Measurements from ENCODE around the gene YPEL1. TPM values are rescaled to one million over a fixed set of nuclear protein-coding genes. Genes with fewer than 3 reads are reported as not detected.
A peak's percentile ranks its signal among the peaks of the same experiment; 100 is the strongest.

The YPEL1 gene
- total RNA-seq, 2 donors from 2014 or later = 20.1 to 25.2 TPM

- H3K27me3 ChIP-seq (replicated peaks; ENCODE audit: insufficient read depth) = no peaks in the 10 kb centered on the region
- H3K4me1 ChIP-seq (ENCODE audit: control insufficient read depth in 1 of 2, low read depth in 2 of 2) = peaks cover 14 to 35% of the 10 kb centered on the region in 2 donors
- H3K9me3 ChIP-seq = no peaks in the 10 kb centered on the region
- no peak overlapping the region for H3K4me3 ChIP-seq
- TF ChIP-seq, protein P1, sequence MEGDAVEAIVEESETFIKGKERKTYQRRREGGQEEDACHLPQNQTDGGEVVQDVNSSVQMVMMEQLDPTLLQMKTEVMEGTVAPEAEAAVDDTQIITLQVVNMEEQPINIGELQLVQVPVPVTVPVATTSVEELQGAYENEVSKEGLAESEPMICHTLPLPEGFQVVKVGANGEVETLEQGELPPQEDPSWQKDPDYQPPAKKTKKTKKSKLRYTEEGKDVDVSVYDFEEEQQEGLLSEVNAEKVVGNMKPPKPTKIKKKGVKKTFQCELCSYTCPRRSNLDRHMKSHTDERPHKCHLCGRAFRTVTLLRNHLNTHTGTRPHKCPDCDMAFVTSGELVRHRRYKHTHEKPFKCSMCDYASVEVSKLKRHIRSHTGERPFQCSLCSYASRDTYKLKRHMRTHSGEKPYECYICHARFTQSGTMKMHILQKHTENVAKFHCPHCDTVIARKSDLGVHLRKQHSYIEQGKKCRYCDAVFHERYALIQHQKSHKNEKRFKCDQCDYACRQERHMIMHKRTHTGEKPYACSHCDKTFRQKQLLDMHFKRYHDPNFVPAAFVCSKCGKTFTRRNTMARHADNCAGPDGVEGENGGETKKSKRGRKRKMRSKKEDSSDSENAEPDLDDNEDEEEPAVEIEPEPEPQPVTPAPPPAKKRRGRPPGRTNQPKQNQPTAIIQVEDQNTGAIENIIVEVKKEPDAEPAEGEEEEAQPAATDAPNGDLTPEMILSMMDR (IDR thresholded peaks at IDR 0.05) = no peak
- H3K36me3 ChIP-seq = peaks cover 34% of the 10 kb centered on the region
- H3K27ac ChIP-seq = peak overlapping the region in 1 of 2 donors; percentile 95
- DNase-seq (ENCODE audit: low spot score) = no peak
- ATAC-seq (ENCODE audit: insufficient number of reproducible peaks, low FRiP score, low read depth) = no peak
These were observed 39.5 kb downstream of the YPEL1 start for GRCh38 chr22:21696115-21696514.

- no peak overlapping the region for H3K4me3 ChIP-seq
- H3K36me3 ChIP-seq = peaks cover 34% of the 10 kb centered on the region
- DNase-seq (ENCODE audit: low spot score) (no peak), ATAC-seq (ENCODE audit: insufficient number of reproducible peaks, low FRiP score, low read depth) (no peak)
- peaks cover 14 to 35% of the 10 kb centered on the region in 2 donors for H3K4me1 ChIP-seq (ENCODE audit: control insufficient read depth in 1 of 2, low read depth in 2 of 2)
- TF ChIP-seq, protein P1 (IDR thresholded peaks at IDR 0.05) = no peak
- H3K9me3 ChIP-seq = no peaks in the 10 kb centered on the region
- H3K27me3 ChIP-seq (replicated peaks; ENCODE audit: insufficient read depth) = no peaks in the 10 kb centered on the region
- no peak overlapping the region for H3K27ac ChIP-seq
These were observed 40.0 kb downstream of the YPEL1 start for GRCh38 chr22:21695430-21696085.

GRCh38 chr22:21694795-21695429 is 40.7 kb downstream of the YPEL1 start:
- H3K9me3 ChIP-seq = no peaks in the 10 kb centered on the region
- H3K27ac ChIP-seq = no peak overlapping the region
- DNase-seq (ENCODE audit: low spot score) (no peak), ATAC-seq (ENCODE audit: insufficient number of reproducible peaks, low FRiP score, low read depth) (no peak)
- peaks cover 15 to 35% of the 10 kb centered on the region in 2 donors for H3K4me1 ChIP-seq (ENCODE audit: control insufficient read depth in 1 of 2, low read depth in 2 of 2)
- H3K27me3 ChIP-seq (replicated peaks; ENCODE audit: insufficient read depth) = no peaks in the 10 kb centered on the region
- TF ChIP-seq, protein P1 (IDR thresholded peaks at IDR 0.05) = no peak
- H3K4me3 ChIP-seq = no peak overlapping the region
- H3K36me3 ChIP-seq = peaks cover 34% of the 10 kb centered on the region

- Histone ChIP-seq H3K4me3 (no peak overlapping the region), H3K27ac (no peak overlapping the region), H3K4me1 (ENCODE audit: control insufficient read depth in 1 of 2, low read depth in 2 of 2) (peaks cover 17 to 31% of the 10 kb centered on the region in 2 donors), H3K27me3 (replicated peaks; ENCODE audit: insufficient read depth) (no peaks in the 10 kb centered on the region), H3K36me3 (peaks cover 34% of the 10 kb centered on the region), H3K9me3 (no peaks in the 10 kb centered on the region)
- TF ChIP-seq, protein P1 (IDR thresholded peaks at IDR 0.05) = no peak
- no peak for DNase-seq (ENCODE audit: low spot score)
- no peak for ATAC-seq (ENCODE audit: insufficient number of reproducible peaks, low FRiP score, low read depth)
These were observed 41.2 kb downstream of the YPEL1 start for GRCh38 chr22:21694394-21694793.

DNA sequence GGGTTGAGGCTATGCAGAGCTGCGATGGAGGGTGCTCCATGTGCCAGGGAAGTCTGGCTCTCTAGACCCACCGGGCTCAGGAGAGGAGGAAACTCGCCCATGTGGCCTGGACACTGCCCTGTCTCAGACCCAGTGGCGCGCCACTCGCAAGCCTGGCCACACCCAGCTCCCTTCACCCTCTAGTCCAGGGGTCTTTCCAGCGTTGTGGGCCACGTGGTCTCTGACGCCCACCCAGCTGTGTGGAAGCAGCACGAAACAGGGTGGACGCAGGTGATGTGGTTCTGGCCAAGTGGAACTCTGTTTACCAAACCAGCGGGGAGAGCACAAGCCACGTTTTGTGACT is 41.6 kb downstream of the YPEL1 start:
- no peaks in the 10 kb centered on the region for H3K9me3 ChIP-seq
- H3K36me3 ChIP-seq = peaks cover 34% of the 10 kb centered on the region
- no peaks in the 10 kb centered on the region for H3K27me3 ChIP-seq (replicated peaks; ENCODE audit: insufficient read depth)
- TF ChIP-seq, protein P1 (IDR thresholded peaks at IDR 0.05) = no peak
- H3K4me1 ChIP-seq (ENCODE audit: control insufficient read depth in 1 of 2, low read depth in 2 of 2) = peaks cover 16 to 27% of the 10 kb centered on the region in 2 donors
- no peak for DNase-seq (ENCODE audit: low spot score)
- no peak for ATAC-seq (ENCODE audit: insufficient number of reproducible peaks, low FRiP score, low read depth)
- no peak overlapping the region for H3K27ac ChIP-seq
- H3K4me3 ChIP-seq = no peak overlapping the region

All from thoracic aorta (tissue), 2 donors.